ENCODE results near the gene ACTL6B.

DNA sequence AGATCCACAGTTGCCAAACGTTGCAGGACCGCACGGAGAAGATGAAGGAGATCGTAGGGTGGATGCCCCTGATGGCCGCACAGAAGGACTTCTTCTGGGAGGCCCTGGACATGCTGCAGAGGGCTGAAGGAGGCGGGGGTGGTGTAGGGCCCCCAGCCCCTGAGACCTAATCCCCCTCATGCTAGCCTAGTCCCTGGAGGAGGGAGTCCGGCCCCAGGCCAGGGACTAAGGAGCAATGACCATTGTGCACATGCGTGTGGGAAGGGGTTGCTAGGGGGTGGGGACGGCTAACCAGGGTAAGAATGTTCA, 55.6 kb downstream of the ACTL6B start:
- TF ChIP-seq POLR2A (IDR thresholded peaks at IDR 0.05), result no peak
- TF ChIP-seq CTCF (IDR thresholded peaks at IDR 0.05), result no peak
- no peak for TF ChIP-seq EP300 (IDR thresholded peaks at IDR 0.05)
- no peak for TF ChIP-seq POLR2AphosphoS5 (IDR thresholded peaks at IDR 0.05)
